Measurements from ENCODE around the gene MS4A12.
"Not testable (repeated sequence)": the region's sequence is repeated elsewhere in the genome, so short reads cannot be mapped to it uniquely, and the experiment has no call there.

Gene MS4A12

GRCh38 chr11:60513496-60514460 is 21.2 kb downstream of the MS4A12 start:
- DNase-seq, result no peak

GRCh38 chr11:60515144-60515855 is 22.7 kb downstream of the MS4A12 start, which contains the start of gene MS4A13:
Gene MS4A13, plus strand, starts transcription at chr11:60515392. Its CDS starts 2,692 bp downstream, at chr11:60518084.
- DNase-seq, result no peak

GRCh38 chr11:60528465-60528864 is 35.9 kb downstream of the MS4A12 start:
- DNase-seq, result no peak

GRCh38 chr11:60528934-60529333 is 36.4 kb downstream of the MS4A12 start:
- no peak for DNase-seq

- no peak for DNase-seq
Observed at GRCh38 chr11:60530454-60531100, 38.0 kb downstream of the MS4A12 start.

- DNase-seq, result not testable (repeated sequence)
Observed at GRCh38 chr11:60532383-60532782, 39.8 kb downstream of the MS4A12 start.

GRCh38 chr11:60538627-60539026 is 46.0 kb downstream of the MS4A12 start:
- not testable (repeated sequence) for DNase-seq

- no peak for DNase-seq
Observed at GRCh38 chr11:60544077-60544476, 51.5 kb downstream of the MS4A12 start.
